ENCODE data around the gene ARHGAP20. TPM values are rescaled to one million over a fixed set of nuclear protein-coding genes. Genes with fewer than 3 reads are reported as not detected.

The ARHGAP20 gene
- total and polyA plus RNA-seq, 4 donors: 0.46 to 1.5 (median 0.73) TPM

DNA sequence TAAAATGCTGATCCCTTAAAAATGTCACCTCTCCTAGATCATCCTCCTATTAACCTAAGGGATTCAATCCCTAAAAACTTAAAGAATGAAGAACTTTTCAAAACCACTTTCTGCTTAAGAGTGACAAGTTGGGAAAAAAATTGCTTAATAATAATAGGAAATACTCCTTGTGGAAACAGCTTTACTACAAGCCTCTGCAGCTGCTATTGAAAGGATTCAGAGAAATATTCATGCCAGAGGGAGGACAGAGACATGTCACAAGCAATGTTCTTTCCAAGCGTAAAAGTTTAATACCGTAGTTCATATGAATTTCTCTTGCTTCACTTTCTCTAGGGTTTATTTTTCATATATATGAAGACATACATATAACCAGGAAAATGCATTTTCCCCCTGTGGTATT, 98.2 kb downstream of the ARHGAP20 start:
- no peaks in the 10 kb centered on the region for H3K9me3 ChIP-seq (ENCODE audit: control insufficient read depth in 4 of 4, low read length in 3 of 4)
- no peak overlapping the region for H3K4me3 ChIP-seq (ENCODE audit: low read depth in 1 of 3, low read length in 3 of 3)
- 100% methylated on average over 2 of the region's 2 CpGs for WGBS
- H3K27ac ChIP-seq (ENCODE audit: low read depth in 1 of 2, low read length in 2 of 2): no peak overlapping the region
- no peaks in the 10 kb centered on the region for H3K4me1 ChIP-seq (ENCODE audit: control insufficient read depth in 4 of 4, insufficient read depth in 4 of 4, low read length in 3 of 4)
- H3K36me3 ChIP-seq (ENCODE audit: control insufficient read depth in 4 of 4, insufficient read depth in 3 of 4, low read depth in 1 of 4, low read length in 3 of 4): no peaks in the 10 kb centered on the region
- TF ChIP-seq, protein P1, sequence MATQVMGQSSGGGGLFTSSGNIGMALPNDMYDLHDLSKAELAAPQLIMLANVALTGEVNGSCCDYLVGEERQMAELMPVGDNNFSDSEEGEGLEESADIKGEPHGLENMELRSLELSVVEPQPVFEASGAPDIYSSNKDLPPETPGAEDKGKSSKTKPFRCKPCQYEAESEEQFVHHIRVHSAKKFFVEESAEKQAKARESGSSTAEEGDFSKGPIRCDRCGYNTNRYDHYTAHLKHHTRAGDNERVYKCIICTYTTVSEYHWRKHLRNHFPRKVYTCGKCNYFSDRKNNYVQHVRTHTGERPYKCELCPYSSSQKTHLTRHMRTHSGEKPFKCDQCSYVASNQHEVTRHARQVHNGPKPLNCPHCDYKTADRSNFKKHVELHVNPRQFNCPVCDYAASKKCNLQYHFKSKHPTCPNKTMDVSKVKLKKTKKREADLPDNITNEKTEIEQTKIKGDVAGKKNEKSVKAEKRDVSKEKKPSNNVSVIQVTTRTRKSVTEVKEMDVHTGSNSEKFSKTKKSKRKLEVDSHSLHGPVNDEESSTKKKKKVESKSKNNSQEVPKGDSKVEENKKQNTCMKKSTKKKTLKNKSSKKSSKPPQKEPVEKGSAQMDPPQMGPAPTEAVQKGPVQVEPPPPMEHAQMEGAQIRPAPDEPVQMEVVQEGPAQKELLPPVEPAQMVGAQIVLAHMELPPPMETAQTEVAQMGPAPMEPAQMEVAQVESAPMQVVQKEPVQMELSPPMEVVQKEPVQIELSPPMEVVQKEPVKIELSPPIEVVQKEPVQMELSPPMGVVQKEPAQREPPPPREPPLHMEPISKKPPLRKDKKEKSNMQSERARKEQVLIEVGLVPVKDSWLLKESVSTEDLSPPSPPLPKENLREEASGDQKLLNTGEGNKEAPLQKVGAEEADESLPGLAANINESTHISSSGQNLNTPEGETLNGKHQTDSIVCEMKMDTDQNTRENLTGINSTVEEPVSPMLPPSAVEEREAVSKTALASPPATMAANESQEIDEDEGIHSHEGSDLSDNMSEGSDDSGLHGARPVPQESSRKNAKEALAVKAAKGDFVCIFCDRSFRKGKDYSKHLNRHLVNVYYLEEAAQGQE (IDR thresholded peaks at IDR 0.05): no peak
- H3K9ac ChIP-seq (ENCODE audit: low read depth in 1 of 2, low read length in 2 of 2): no peak overlapping the region
- DNase-seq (ENCODE audit: low spot score): no peak
- H3K27me3 ChIP-seq (ENCODE audit: control insufficient read depth in 4 of 4, insufficient read depth in 4 of 4, low read length in 3 of 4): no peaks in the 10 kb centered on the region

- no peak for DNase-seq (ENCODE audit: low spot score)
- 91% methylated on average over 3 of the region's 3 CpGs for WGBS
- Histone ChIP-seq H3K9me3 (ENCODE audit: control insufficient read depth in 4 of 4, low read length in 3 of 4) (no peaks in the 10 kb centered on the region), H3K9ac (ENCODE audit: low read depth in 1 of 2, low read length in 2 of 2) (no peak overlapping the region), H3K36me3 (ENCODE audit: control insufficient read depth in 4 of 4, insufficient read depth in 3 of 4, low read depth in 1 of 4, low read length in 3 of 4) (no peaks in the 10 kb centered on the region), H3K27ac (ENCODE audit: low read depth in 1 of 2, low read length in 2 of 2) (no peak overlapping the region), H3K4me3 (ENCODE audit: low read depth in 1 of 3, low read length in 3 of 3) (no peak overlapping the region), H3K27me3 (ENCODE audit: control insufficient read depth in 4 of 4, insufficient read depth in 4 of 4, low read length in 3 of 4) (no peaks in the 10 kb centered on the region), H3K4me1 (ENCODE audit: control insufficient read depth in 4 of 4, insufficient read depth in 4 of 4, low read length in 3 of 4) (no peaks in the 10 kb centered on the region)
- TF ChIP-seq HNF4G (IDR thresholded peaks at IDR 0.05) (no peak), JUND (IDR thresholded peaks at IDR 0.05) (no peak), SP1 (IDR thresholded peaks at IDR 0.05) (no peak), RXRA (IDR thresholded peaks at IDR 0.05) (no peak), GABPA (IDR thresholded peaks at IDR 0.05 in 1 of 2, conservative IDR thresholded peaks at IDR 0.05 in 1 of 2) (no peak), HNF4A (conservative IDR thresholded peaks at IDR 0.05) (no peak), ATF3 (IDR thresholded peaks at IDR 0.05) (no peak), FOXA2 (IDR thresholded peaks at IDR 0.05) (no peak), EGR1 (IDR thresholded peaks at IDR 0.05; ENCODE audit: low read depth in 2 of 2) (no peak), NR2F2 (IDR thresholded peaks at IDR 0.05) (no peak), FOXA1 (IDR thresholded peaks at IDR 0.05) (no peak), YY1 (IDR thresholded peaks at IDR 0.05) (no peak), RAD21 (IDR thresholded peaks at IDR 0.05) (no peak), TAF1 (conservative IDR thresholded peaks at IDR 0.05) (no peak), CTCF (IDR thresholded peaks at IDR 0.05; ENCODE audit: low read depth, low read length, missing input control) (no peak)
- TF ChIP-seq, protein P2, sequence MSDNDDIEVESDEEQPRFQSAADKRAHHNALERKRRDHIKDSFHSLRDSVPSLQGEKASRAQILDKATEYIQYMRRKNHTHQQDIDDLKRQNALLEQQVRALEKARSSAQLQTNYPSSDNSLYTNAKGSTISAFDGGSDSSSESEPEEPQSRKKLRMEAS (IDR thresholded peaks at IDR 0.05): no peak
- TF ChIP-seq, protein P1 (IDR thresholded peaks at IDR 0.05): no peak
- TF ChIP-seq, protein P3, sequence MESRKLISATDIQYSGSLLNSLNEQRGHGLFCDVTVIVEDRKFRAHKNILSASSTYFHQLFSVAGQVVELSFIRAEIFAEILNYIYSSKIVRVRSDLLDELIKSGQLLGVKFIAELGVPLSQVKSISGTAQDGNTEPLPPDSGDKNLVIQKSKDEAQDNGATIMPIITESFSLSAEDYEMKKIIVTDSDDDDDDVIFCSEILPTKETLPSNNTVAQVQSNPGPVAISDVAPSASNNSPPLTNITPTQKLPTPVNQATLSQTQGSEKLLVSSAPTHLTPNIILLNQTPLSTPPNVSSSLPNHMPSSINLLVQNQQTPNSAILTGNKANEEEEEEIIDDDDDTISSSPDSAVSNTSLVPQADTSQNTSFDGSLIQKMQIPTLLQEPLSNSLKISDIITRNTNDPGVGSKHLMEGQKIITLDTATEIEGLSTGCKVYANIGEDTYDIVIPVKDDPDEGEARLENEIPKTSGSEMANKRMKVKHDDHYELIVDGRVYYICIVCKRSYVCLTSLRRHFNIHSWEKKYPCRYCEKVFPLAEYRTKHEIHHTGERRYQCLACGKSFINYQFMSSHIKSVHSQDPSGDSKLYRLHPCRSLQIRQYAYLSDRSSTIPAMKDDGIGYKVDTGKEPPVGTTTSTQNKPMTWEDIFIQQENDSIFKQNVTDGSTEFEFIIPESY (IDR thresholded peaks at IDR 0.05): no peak
Observed at GRCh38 chr11:110613197-110613918, 98.9 kb downstream of the ARHGAP20 start.
